Pancreas (tissue), 10 donors: ENCODE data around the gene DDX10. TPM values are rescaled to one million over a fixed set of nuclear protein-coding genes. Genes with fewer than 3 reads are reported as not detected.
A peak's percentile ranks its signal among the peaks of the same experiment; 100 is the strongest.

Experiments used
- ATAC-seq, 4 donors: fragments of 200-7000 bp; cut with Tn5 transposase; one replicate each; pipeline versions ENCODE4 v1.8.0 to v1.9.1; 2020; ENCODE audit warnings: mild to moderate bottlenecking in 4 of 4, moderate library complexity in 4 of 4
- DNase-seq, 6 donors: peaks; one replicate each; pipeline ENCODE4 v3.0.0-alpha.2; 2020
- FAIRE-seq: peaks from 2 replicates; lab custom pipeline; 2012; peaks lifted over from hg19 to GRCh38; lab: Jason Lieb, UNC
- H3K27ac ChIP-seq, 4 donors: fragments of 200-600 bp; sonication (generic); 1 replicate in 3 of 4; 2 replicates in 1 of 4; pipeline versions ENCODE4 v1.5.0 to v1.8.0; 2020
- H3K27me3 ChIP-seq, 4 donors: fragments of 200-600 bp; one replicate each; pipeline ENCODE4 v1.8.0; 2021
- H3K36me3 ChIP-seq, 3 donors: fragments of 200-600 bp; sonication (generic) in 1 of 3; one replicate each; pipeline versions ENCODE4 v1.5.0 to v1.8.0; 2020 to 2021
- H3K4me1 ChIP-seq, 3 donors: fragments of 200-600 bp; one replicate each; pipeline ENCODE4 v1.8.0; 2021
- H3K4me3 ChIP-seq, 4 donors: fragments of 200-600 bp; sonication (generic) in 2 of 4; one replicate each; pipeline versions ENCODE4 v1.5.0 to v1.8.0; 2020 to 2021
- H3K9me3 ChIP-seq, 4 donors: fragments of 200-600 bp; one replicate each; pipeline ENCODE4 v1.8.0; 2021
- WGBS, 2 donors: extraction: QIAGEN DNeasy Blood & Tissue Kit; methylation state at CpG; one replicate each; pipeline ENCODE4 v1.1.7; 2013; 5-methylcytosine and 5-hydroxymethylcytosine counted together
- intact Hi-C, 3 donors: fragments of 100-400 bp; cut with DNase I; formaldehyde crosslinking; loops; one replicate each; pipeline versions ENCODE4 v1.11.1 to v1.14.2; 2022
- polyA plus RNA-seq, 2 donors: library from polyadenylated mRNA; stranded (reverse); fragments of 200-250 nt; gene quantifications; one replicate each; pipeline ENCODE4 v1.2.3, GENCODE V29; 2013
- total RNA-seq, 6 donors: library from RNA; stranded (reverse); fragmentation: NEBNext Ultra II Directional in 4 of 6; extraction: Animal tissue kit (Norgen Biotek cat#: 25700) in 4 of 6; gene quantifications; one replicate each; pipeline versions ENCODE4 v1.2.1 to v1.2.4, GENCODE V29; 2021 to 2023
- TF ChIP-seq, protein P1 (sequence below), 4 donors: fragments of 200-600 bp; sonication (generic) in 3 of 4; IDR thresholded peaks; one replicate each; pipeline versions ENCODE4 v1.5.0 to v1.8.0; 2021; ENCODE audit warnings: antibody characterized with exemption in 4 of 4
- donor health status: healthy with polysubstance abuse.
- donor health status: DM: no; HTN: no; CAD: no; lungs with moderate emphysema.
- donor health status: DM: no; HTN: no; CAD: no.
- donor health status: control.
- donor health status: control.
- donor health status: Bipolar disorder and iron deficiency.
- donor health status: DM: yes; HTN: yes; CAD: no.
- donor health status: DM: no; HTN: no; CAD: no.
- donor health status: DM: no; HTN: no; CAD: no.
- donor health status: DM: yes; HTN: yes; CAD: no.

Gene DDX10
- total and polyA plus RNA-seq, 8 donors = 10.9 to 18.4 (median 16.5) TPM

DNA sequence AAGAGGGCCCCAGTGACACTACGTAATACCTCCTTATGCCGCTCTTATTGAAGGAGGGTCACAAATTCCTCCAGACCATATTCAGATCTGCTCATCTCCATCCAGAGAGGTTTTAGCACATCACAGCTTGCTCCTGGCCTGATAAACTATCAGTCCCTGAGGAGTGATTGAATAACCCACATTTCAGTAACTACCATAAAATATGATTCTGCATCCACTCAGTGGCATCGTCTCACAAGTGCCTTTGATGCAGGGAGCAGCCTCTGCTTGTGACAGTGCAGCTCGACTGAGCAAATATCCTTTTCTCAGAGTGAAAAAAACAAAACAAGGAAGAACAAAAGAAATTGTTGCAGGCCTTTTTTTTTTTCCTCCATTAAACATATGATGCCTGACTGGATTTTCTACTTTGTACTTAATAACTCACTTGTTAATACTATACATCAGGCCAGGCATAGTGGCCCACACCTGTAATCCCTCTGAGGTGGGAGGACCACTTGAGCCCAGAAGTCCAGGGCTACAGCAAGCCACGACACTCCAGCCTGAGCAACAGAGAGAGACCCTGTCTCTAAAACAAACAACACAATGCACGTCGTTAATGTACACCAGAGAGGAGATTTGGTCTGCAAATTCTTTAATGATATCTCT, 64.5 kb downstream of the DDX10 start:
- DNase-seq = no peak
- 70 to 79% methylated on average over 7 of the region's 7 CpGs for WGBS, 2 donors

DNA sequence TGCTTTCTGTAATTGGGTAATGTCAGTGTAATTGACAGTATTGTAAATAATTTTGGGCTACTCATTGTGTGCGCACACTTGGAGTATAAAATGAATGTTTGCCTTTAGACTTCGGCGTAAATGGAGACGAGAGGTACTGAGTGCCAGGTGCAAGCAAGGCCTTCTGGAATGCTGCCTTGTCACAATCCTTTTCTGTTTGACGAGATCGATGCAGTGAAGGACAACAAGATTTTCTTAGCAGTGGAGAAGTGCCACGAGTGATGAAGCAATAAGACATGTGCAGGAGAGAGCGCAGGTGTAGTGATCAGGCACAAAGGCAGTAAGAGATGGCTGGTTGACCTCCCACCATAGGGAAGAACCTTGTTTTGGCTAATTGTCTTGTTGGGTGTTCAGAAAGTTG, 67.5 kb downstream of the DDX10 start:
- ATAC-seq (peak; percentile 83 to 89 (median 86)), FAIRE-seq (no peak), DNase-seq (peak in 4 of 6 donors; percentile 20 to 69 (median 44))
- intact Hi-C loops = no loop called here
- WGBS, 2 donors = 28% methylated on average over 8 of the region's 8 CpGs
- TF ChIP-seq, protein P1, sequence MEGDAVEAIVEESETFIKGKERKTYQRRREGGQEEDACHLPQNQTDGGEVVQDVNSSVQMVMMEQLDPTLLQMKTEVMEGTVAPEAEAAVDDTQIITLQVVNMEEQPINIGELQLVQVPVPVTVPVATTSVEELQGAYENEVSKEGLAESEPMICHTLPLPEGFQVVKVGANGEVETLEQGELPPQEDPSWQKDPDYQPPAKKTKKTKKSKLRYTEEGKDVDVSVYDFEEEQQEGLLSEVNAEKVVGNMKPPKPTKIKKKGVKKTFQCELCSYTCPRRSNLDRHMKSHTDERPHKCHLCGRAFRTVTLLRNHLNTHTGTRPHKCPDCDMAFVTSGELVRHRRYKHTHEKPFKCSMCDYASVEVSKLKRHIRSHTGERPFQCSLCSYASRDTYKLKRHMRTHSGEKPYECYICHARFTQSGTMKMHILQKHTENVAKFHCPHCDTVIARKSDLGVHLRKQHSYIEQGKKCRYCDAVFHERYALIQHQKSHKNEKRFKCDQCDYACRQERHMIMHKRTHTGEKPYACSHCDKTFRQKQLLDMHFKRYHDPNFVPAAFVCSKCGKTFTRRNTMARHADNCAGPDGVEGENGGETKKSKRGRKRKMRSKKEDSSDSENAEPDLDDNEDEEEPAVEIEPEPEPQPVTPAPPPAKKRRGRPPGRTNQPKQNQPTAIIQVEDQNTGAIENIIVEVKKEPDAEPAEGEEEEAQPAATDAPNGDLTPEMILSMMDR (IDR thresholded peaks at IDR 0.05) = no peak
- H3K4me1 ChIP-seq = peaks cover 7 to 25% (median 22%) of the 10 kb centered on the region in 3 donors
- no peaks in the 10 kb centered on the region for H3K36me3 ChIP-seq
- no peaks in the 10 kb centered on the region for H3K27me3 ChIP-seq
- H3K9me3 ChIP-seq = no peaks in the 10 kb centered on the region
- H3K27ac ChIP-seq = peak overlapping the region in 1 of 4 donors; percentile 29
- H3K4me3 ChIP-seq = no peak overlapping the region

More for the DNA sequence above, 64.5 kb downstream of the DDX10 start:
- no peak for ATAC-seq
- no peak for FAIRE-seq
- no peaks in the 10 kb centered on the region for H3K27me3 ChIP-seq
- intact Hi-C loops = no loop called here
- H3K27ac ChIP-seq = no peak overlapping the region
- H3K36me3 ChIP-seq = no peaks in the 10 kb centered on the region
- no peak overlapping the region for H3K4me3 ChIP-seq
- peaks cover 7 to 17% (median 14%) of the 10 kb centered on the region in 3 donors for H3K4me1 ChIP-seq
- H3K9me3 ChIP-seq = no peaks in the 10 kb centered on the region
- TF ChIP-seq, protein P1 (IDR thresholded peaks at IDR 0.05) = no peak

DNA sequence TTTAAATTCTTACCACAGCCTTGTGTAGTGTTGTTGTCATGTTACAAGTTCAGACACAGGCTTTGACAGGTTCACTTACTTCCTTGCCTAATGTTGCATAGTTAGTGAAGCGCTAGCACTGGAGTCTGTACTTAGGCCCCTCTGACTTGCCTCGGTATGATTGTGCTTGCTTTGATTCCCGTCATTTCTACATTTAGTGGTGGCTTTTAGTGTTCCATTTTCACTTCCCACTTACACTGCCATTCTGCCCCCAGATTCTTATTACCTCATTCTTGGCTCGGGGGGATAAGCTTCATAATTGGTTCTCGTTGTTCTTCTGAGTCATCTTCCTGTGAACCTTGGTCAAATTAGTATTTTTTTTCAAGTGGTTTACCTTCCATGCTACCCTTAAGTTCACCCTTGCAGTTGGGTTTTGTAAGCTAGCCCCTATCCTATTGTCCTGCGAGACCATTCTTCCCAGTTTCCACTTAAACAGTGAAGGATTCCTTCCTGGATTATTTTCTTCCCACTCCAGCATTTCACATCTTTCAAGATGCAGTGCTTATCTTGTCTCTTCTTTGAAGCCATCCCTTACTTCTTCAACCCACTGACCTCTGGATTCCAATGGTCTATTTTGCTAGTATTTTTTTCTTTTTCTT, 68.7 kb downstream of the DDX10 start:
- Histone ChIP-seq H3K4me3 (no peak overlapping the region), H3K9me3 (no peaks in the 10 kb centered on the region), H3K36me3 (no peaks in the 10 kb centered on the region), H3K27me3 (no peaks in the 10 kb centered on the region), H3K4me1 (peaks cover 7 to 25% (median 22%) of the 10 kb centered on the region in 3 donors), H3K27ac (peak overlapping the region in 1 of 4 donors; percentile 29)
- intact Hi-C loops = no loop called here
- ATAC-seq (peak in 2 of 4 donors; percentile 30 to 37), DNase-seq (no peak), FAIRE-seq (no peak)
- WGBS, 2 donors = 87 to 90% methylated on average over 6 of the region's 6 CpGs
- TF ChIP-seq, protein P1 (IDR thresholded peaks at IDR 0.05) = no peak

DNA sequence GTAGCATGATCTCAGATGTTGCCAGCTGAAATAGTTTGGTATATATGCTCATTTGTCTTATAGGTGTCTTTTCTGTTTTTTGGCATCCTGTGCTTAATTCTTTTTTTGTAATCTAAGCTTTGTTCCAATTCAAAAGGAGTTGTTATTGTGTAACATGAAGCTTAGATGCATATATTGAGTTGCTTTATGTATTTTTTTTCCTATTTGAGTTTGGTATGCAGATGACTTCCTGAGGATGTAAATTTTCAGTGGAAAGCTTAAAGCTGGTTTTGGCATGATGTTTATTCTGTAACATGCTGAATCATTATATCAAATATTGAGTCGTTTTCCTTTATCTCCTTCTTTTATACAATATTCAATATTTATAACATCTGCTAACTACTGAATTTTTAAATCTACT, 69.4 kb downstream of the DDX10 start:
- 11 to 19% methylated on average over 1 of the region's 1 CpG for WGBS, 2 donors
- no peak for FAIRE-seq

More for the DNA sequence above, 69.4 kb downstream of the DDX10 start:
- no peak overlapping the region for H3K27ac ChIP-seq
- H3K36me3 ChIP-seq = no peaks in the 10 kb centered on the region
- peaks cover 7 to 25% (median 22%) of the 10 kb centered on the region in 3 donors for H3K4me1 ChIP-seq
- intact Hi-C loops = no loop called here
- no peak for ATAC-seq
- DNase-seq = no peak
- no peak overlapping the region for H3K4me3 ChIP-seq
- H3K9me3 ChIP-seq = no peaks in the 10 kb centered on the region
- no peaks in the 10 kb centered on the region for H3K27me3 ChIP-seq
- TF ChIP-seq, protein P1 (IDR thresholded peaks at IDR 0.05) = no peak
